GM19455 (cell line): Measurements from ENCODE around the gene EPHB2.

ENCODE experiments used
- ATAC-seq: cut with Tn5 transposase; IDR thresholded peaks from one replicate; pipeline ENCODE4 v1.9.1; 2021; ENCODE audit not compliant: unreplicated experiment

The EPHB2 gene

GRCh38 chr1:22908880-22909426, 198.3 kb downstream of the EPHB2 start:
- ATAC-seq, result no peak

- ATAC-seq, result no peak
Measured at GRCh38 chr1:22910286-22910685, 199.6 kb downstream of the EPHB2 start.

GRCh38 chr1:22910986-22911651, 200.5 kb downstream of the EPHB2 start:
- no peak for ATAC-seq

- no peak for ATAC-seq
Measured at GRCh38 chr1:22912311-22912710, 201.7 kb downstream of the EPHB2 start.

- ATAC-seq, result no peak
Measured at GRCh38 chr1:22913421-22914141, 202.9 kb downstream of the EPHB2 start.

GRCh38 chr1:22914156-22914555, 203.5 kb downstream of the EPHB2 start:
- ATAC-seq, result no peak

GRCh38 chr1:22914633-22915217, 204.1 kb downstream of the EPHB2 start:
- ATAC-seq, result no peak

GRCh38 chr1:22915231-22915630, 204.6 kb downstream of the EPHB2 start:
- no peak for ATAC-seq

- no peak for ATAC-seq
Measured at GRCh38 chr1:22915816-22916470, 205.3 kb downstream of the EPHB2 start.

- no peak for ATAC-seq
Measured at GRCh38 chr1:22916471-22916820, 205.8 kb downstream of the EPHB2 start.

GRCh38 chr1:22917989-22918388, 207.3 kb downstream of the EPHB2 start:
- no peak for ATAC-seq

GRCh38 chr1:22918644-22919043, 208.0 kb downstream of the EPHB2 start:
- ATAC-seq, result no peak

GRCh38 chr1:22919341-22920025, 208.8 kb downstream of the EPHB2 start:
- ATAC-seq, result no peak

- no peak for ATAC-seq
Measured at GRCh38 chr1:22920026-22920733, 209.5 kb downstream of the EPHB2 start.

- ATAC-seq, result no peak
Measured at GRCh38 chr1:22920734-22921451, 210.3 kb downstream of the EPHB2 start.

- no peak for ATAC-seq
Measured at GRCh38 chr1:22921452-22922126, 210.9 kb downstream of the EPHB2 start.

GRCh38 chr1:22922640-22923039, 212.0 kb downstream of the EPHB2 start:
- no peak for ATAC-seq

GRCh38 chr1:22925111-22925510, 214.5 kb downstream of the EPHB2 start:
- ATAC-seq, result no peak

GRCh38 chr1:22930240-22930912, 219.7 kb downstream of the EPHB2 start:
- ATAC-seq, result no peak
